ENCODE data around the gene SF3A2. TPM values are rescaled to one million over a fixed set of nuclear protein-coding genes. Genes with fewer than 3 reads are reported as not detected.

SF3A2 gene, protein sequence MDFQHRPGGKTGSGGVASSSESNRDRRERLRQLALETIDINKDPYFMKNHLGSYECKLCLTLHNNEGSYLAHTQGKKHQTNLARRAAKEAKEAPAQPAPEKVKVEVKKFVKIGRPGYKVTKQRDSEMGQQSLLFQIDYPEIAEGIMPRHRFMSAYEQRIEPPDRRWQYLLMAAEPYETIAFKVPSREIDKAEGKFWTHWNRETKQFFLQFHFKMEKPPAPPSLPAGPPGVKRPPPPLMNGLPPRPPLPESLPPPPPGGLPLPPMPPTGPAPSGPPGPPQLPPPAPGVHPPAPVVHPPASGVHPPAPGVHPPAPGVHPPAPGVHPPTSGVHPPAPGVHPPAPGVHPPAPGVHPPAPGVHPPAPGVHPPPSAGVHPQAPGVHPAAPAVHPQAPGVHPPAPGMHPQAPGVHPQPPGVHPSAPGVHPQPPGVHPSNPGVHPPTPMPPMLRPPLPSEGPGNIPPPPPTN
- total RNA-seq (10 to 100 TPM in 8 of 9 donors, 1 to 10 TPM in 1; 8.8 to 64.3 (median 27.0) TPM), polyA plus RNA-seq (100 to 1,000 TPM in 1 of 3 donors, 10 to 100 TPM in 1, 1 to 10 TPM in 1; 3.9 to 110 (median 52.7) TPM)
- long read RNA-seq, donor 1, transcript SF3A2-201 (9 exons, 1,963 nt) = major isoform, 5 of 6 reads
- long read RNA-seq, donor 1, partial matches to known transcripts = 0 of 6 reads
- long read RNA-seq, donor 1, other reads (novel, unspliced or antisense) = 0 of 6 reads
- long read RNA-seq, donor 2, transcript SF3A2-201 (9 exons, 1,963 nt) = major isoform, 8 of 10 reads
- long read RNA-seq, donor 2, partial matches to known transcripts = 0 of 10 reads
- long read RNA-seq, donor 2, other reads (novel, unspliced or antisense) = 0 of 10 reads
- long read RNA-seq, donor 3, partial matches to known transcripts = 0 of 3 reads
- long read RNA-seq, donor 3, other reads (novel, unspliced or antisense) = 0 of 3 reads
- long read RNA-seq, donor 4, partial matches to known transcripts = 0 of 2 reads
- long read RNA-seq, donor 4, other reads (novel, unspliced or antisense) = 2 of 2 reads
- long read RNA-seq, donor 5, transcript SF3A2-201 (9 exons, 1,963 nt) = major isoform, 39 of 48 reads
- long read RNA-seq, donor 5, partial matches to known transcripts = 4 of 48 reads
- long read RNA-seq, donor 5, other reads (novel, unspliced or antisense) = 5 of 48 reads
- long read RNA-seq, donor 6, partial matches to known transcripts = 0 of 3 reads
- long read RNA-seq, donor 6, other reads (novel, unspliced or antisense) = 3 of 3 reads
- long read RNA-seq, donor 7, partial matches to known transcripts = 0 of 3 reads
- long read RNA-seq, donor 7, other reads (novel, unspliced or antisense) = 0 of 3 reads
- long read RNA-seq, donor 8, transcript SF3A2-201 (9 exons, 1,963 nt) = major isoform, 19 of 28 reads
- long read RNA-seq, donor 8, partial matches to known transcripts = 7 of 28 reads
- long read RNA-seq, donor 8, other reads (novel, unspliced or antisense) = 0 of 28 reads
- long read RNA-seq, donor 9, transcript SF3A2-201 (9 exons, 1,963 nt) = major isoform, 5 of 6 reads
- long read RNA-seq, donor 9, partial matches to known transcripts = 0 of 6 reads
- long read RNA-seq, donor 9, other reads (novel, unspliced or antisense) = 0 of 6 reads
- long read RNA-seq, donor 10, transcript SF3A2-201 (9 exons, 1,963 nt) = major isoform, 7 of 8 reads
- long read RNA-seq, donor 10, partial matches to known transcripts = 0 of 8 reads
- long read RNA-seq, donor 10, other reads (novel, unspliced or antisense) = 0 of 8 reads

DNA sequence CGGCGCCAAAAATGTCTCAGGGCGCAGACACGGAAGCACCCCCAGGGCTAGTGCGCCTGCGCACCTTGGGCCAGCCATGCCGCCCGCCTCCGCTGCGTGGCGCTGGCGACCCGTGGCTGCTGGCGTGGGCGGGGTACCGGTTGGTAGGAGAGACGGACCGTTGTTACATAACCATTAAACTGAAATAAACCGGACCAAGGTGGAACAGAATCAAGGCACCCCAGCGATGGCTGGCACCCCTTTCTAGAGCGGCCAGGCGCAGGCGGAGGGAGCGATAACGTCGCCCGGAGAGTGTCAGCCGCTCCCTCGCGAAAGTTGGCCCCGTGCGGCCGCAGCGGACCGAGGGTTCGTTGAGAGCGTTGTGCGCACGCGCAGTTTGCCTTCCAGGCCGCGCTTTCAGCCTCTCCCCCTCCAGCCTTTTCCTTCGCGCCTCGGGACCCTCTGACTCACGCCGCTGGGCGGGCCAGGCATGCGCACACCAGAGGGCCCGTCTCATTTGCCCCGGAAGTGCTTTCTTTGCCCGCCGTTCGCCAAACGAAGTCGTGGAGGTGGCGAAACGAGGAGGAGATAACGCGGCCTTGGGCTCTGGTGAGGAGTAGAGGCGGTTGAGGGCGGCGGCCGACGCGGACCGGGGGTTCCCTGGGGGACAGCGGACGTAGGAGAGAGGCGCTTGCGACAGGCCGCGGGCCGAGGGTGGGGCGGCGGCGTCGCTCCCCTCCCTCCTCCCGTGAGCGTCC, at the start of gene SF3A2, which contains the start of gene PLEKHJ1:
Gene SF3A2 (plus strand): TSS at position 511 of the 737 bp plus-strand sequence. CDS start 6,595 bp downstream, outside the sequence.
Gene PLEKHJ1 (minus strand): TSS at position 16 of the 737 bp plus-strand sequence. CDS start 81 bp downstream, outside the sequence.
- Histone ChIP-seq H3K9me3 (replicated peaks in 1 of 3) (no peaks in the 10 kb centered on the region), H3K27me3 (no peaks in the 10 kb centered on the region), H3K36me3 (replicated peaks in 1 of 2) (peaks cover 0 to 10% of the 10 kb centered on the region in 2 donors), H3K4me3 (peak within 1 kb of the TSS; percentile 53 to 93 (median 74)), H3K27ac (peak within 1 kb of the TSS; percentile 94 to 100 (median 95)), H3K4me1 (replicated peaks in 1 of 2) (peaks cover 31 to 65% of the 10 kb centered on the region in 2 donors)
- intact Hi-C loops (cut with DNase I) = loop anchor here (2.0 to 10.0 kb wide), 4 partner anchors 36 to 79 kb away; no protein-coding TSS in a partner anchor
- DNase-seq = peak; percentile 97 to 99 (median 98)
- 0 to 1% (median 1%) methylated on average over 25 to 80 of the region's 80 CpGs for WGBS, 4 donors
- TF ChIP-seq, protein P1, sequence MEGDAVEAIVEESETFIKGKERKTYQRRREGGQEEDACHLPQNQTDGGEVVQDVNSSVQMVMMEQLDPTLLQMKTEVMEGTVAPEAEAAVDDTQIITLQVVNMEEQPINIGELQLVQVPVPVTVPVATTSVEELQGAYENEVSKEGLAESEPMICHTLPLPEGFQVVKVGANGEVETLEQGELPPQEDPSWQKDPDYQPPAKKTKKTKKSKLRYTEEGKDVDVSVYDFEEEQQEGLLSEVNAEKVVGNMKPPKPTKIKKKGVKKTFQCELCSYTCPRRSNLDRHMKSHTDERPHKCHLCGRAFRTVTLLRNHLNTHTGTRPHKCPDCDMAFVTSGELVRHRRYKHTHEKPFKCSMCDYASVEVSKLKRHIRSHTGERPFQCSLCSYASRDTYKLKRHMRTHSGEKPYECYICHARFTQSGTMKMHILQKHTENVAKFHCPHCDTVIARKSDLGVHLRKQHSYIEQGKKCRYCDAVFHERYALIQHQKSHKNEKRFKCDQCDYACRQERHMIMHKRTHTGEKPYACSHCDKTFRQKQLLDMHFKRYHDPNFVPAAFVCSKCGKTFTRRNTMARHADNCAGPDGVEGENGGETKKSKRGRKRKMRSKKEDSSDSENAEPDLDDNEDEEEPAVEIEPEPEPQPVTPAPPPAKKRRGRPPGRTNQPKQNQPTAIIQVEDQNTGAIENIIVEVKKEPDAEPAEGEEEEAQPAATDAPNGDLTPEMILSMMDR (IDR thresholded peaks at IDR 0.05) = peak; percentile 83 to 100 (median 98)
- TF ChIP-seq POLR2A (IDR thresholded peaks at IDR 0.05) = peak; percentile 31 to 82

DNA sequence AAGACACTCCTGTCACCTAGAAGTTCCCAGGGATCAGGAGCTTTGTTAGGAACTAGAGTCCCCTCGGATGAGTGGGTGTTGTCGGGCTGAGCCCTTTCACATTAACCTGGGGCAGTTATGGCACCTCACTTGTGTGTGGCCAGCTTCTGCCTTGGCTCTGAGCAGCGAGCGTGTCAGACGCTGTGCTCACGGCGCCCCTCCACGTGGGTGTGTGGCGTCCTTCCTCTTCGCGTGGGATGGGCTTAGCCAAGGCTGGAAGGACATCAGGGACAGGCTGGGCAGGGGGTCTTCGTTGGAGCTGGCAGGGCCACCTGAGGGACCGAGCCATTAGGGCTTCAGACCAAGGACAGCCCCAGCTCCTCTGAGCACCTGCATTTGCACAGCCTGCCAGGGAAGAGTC, 49.5 kb upstream of the SF3A2 start:
- 81 to 100% (median 87%) methylated on average over 1 to 13 of the region's 13 CpGs for WGBS, 4 donors

More for the DNA sequence above, 49.5 kb upstream of the SF3A2 start:
- no peak for DNase-seq
- intact Hi-C loops (cut with DNase I) = no loop called here
- Histone ChIP-seq H3K36me3 (replicated peaks in 1 of 2) (peaks cover 0 to 53% of the 10 kb centered on the region in 2 donors), H3K4me1 (replicated peaks in 1 of 2) (peaks cover 4 to 12% of the 10 kb centered on the region in 2 donors), H3K4me3 (no peak overlapping the region), H3K27me3 (no peaks in the 10 kb centered on the region), H3K27ac (peak overlapping the region in 2 of 5 donors; percentile 30 to 79), H3K9me3 (replicated peaks in 1 of 3) (no peaks in the 10 kb centered on the region)
- no peak for TF ChIP-seq POLR2A (IDR thresholded peaks at IDR 0.05)
- TF ChIP-seq, protein P1 (IDR thresholded peaks at IDR 0.05) = no peak
